Raji (cell line): ENCODE results near the gene NOL9.

Experiments used
- POLR2A ChIP-seq: IDR thresholded peaks from 2 replicates; pipeline ENCODE4 v1.6.1; 2011; ENCODE audit warnings: low read depth, low read length, control low read depth; ENCODE audit not compliant: insufficient read depth

NOL9 gene

DNA sequence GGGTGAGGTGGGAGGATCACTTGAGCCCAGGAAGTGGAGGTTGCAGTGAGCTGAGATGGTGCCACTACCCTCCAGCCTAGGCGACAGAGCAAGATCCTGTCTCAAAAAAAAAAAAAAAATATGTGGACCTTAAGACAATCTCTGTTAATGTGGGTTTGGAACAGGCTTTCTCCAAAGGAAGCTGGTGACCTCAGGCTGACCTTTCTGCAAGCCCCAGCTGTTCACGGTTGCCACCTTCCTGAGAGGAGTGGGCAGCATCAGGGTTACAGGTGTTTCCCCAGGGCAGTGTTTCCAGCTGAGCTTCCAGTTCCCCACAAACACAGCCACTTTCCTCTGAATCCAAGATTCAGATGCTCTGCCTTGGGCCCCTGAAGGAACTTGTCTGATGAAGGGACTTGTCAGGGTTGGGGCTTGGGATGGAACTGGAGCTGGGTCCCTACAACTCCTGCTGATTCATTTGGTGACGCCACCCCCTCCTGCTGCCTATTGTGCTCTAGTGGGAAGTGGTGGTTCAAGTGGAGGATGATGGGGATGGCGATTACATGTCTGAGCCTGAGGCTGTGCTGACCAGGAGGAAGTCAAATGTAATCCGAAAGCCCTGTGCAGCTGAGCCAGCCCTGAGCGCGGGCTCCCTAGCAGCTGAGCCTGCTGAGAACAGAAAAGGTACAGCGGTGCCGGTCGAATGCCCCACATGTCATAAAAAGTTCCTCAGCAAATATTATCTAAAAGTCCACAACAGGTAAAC is 27.4 kb upstream of the NOL9 start:
- 0 out of 2 replicates have a peak, but pooled peaks have one; percentile 12 for TF ChIP-seq POLR2A

DNA sequence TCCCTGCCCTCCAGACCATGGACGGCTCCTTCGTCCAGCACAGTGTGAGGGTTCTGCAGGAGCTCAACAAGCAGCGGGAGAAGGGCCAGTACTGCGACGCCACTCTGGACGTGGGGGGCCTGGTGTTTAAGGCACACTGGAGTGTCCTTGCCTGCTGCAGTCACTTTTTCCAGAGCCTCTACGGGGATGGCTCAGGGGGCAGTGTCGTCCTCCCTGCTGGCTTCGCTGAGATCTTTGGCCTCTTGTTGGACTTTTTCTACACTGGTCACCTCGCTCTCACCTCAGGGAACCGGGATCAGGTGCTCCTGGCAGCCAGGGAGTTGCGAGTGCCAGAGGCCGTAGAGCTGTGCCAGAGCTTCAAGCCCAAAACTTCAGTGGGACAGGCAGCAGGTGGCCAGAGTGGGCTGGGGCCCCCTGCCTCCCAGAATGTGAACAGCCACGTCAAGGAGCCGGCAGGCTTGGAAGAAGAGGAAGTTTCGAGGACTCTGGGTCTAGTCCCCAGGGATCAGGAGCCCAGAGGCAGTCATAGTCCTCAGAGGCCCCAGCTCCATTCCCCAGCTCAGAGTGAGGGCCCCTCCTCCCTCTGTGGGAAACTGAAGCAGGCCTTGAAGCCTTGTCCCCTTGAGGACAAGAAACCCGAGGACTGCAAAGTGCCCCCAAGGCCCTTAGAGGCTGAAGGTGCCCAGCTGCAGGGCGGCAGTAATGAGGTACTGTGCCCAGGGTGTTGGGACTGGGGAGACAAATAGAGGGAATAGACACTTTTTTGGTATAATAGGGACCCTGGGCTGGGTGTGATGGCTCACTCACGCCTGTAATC is 26.5 kb upstream of the NOL9 start:
- no peak for TF ChIP-seq POLR2A

DNA sequence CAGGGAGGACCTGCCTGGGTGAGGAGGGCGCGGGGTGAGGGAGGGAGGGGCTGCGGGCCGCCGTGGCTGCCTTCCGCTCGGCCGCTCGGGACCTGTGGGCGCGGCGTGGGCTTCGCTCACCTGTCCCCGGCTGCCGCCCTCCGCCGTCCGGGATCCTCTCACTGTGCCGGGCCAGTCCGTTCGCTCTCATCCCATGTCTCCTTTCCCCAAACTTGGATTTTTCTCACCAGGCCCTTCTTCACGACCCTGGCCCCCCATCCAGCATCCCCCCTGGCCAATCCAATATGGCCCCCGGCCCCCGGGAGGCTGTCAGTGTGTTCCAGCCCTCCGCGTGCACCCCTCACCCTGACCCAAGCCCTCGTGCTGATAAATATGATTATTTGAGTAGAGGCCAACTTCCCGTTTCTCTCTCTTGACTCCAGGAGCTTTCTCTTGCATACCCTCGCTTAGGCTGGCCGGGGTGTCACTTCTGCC is 25.8 kb upstream of the NOL9 start:
- no peak for TF ChIP-seq POLR2A

DNA sequence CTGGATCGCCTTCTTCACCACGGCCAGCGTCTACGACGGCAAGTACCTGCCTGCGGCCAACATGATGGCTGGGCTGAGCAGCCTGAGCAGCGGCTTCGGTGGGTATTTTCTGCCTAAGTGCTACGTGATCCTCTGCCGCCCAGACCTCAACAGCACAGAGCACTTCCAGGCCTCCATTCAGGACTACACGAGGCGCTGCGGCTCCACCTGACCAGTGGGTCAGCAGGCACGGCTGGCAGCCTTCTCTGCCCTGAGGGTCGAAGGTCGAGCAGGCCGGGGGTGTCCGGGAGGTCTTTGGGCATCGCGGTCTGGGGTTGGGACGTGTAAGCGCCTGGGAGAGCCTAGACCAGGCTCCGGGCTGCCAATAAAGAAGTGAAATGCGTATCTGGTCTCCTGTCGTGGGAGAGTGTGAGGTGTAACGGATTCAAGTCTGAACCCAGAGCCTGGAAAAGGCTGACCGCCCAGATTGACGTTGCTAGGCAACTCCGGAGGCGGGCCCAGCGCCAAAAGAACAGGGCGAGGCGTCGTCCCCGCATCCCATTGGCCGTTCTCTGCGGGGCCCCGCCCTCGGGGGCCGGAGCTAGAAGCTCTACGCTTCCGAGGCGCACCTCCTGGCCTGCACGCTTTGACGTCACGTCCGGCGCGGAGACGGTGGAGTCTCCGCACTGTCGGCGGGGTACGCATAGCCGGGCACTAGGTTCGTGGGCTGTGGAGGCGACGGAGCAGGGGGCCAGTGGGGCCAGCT is 25.2 kb upstream of the NOL9 start, which contains the start of gene ZBTB48:
Gene ZBTB48, plus strand, starts transcription at position 621 of the 745 bp plus-strand sequence. CDS start 616 bp downstream, outside the sequence.
- TF ChIP-seq POLR2A: peak; percentile 100

DNA sequence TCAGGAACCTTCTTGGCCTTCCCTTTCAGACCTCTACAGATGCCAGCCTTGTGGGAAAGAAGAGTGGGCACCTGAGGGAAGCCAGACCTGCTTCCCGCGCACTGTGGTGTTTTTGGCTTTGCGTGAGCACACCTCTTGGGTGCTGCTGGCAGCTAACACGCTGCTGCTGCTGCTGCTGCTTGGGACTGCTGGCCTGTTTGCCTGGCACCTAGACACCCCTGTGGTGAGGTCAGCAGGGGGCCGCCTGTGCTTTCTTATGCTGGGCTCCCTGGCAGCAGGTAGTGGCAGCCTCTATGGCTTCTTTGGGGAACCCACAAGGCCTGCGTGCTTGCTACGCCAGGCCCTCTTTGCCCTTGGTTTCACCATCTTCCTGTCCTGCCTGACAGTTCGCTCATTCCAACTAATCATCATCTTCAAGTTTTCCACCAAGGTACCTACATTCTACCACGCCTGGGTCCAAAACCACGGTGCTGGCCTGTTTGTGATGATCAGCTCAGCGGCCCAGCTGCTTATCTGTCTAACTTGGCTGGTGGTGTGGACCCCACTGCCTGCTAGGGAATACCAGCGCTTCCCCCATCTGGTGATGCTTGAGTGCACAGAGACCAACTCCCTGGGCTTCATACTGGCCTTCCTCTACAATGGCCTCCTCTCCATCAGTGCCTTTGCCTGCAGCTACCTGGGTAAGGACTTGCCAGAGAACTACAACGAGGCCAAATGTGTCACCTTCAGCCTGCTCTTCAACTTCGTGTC is 24.5 kb upstream of the NOL9 start:
- TF ChIP-seq POLR2A: no peak

DNA sequence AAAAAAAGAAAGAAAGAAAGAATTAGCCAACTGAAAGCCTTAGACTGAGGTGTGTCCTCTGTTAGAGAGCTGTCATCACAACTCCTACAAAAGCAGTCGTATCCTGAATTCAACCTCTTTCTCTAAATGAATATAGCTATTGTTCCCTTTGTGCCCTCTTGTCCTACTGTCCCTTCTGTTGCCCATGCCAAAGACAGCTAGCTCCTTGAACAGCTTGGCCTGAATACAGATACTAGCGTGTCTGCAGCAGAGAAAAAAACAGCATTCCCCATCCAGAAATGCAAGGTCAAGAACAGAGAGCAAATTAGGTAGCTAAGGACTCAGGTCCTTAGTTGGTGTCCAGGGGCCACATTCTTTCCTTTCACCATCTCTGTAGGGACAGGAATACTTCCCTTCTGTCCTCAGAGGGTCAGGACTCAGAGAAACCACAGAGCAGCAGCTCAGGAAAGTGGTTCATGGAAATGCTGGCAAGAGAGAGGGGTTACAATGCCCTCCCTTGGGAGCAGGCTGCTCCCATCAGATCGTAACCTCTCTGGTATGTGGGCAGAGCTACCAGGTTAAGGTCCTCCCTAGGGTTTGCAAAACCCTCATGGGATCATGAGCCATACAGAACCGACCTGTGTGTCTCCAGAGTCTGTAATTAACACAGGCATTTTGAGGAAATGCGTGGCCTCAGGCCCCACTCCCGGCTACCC is 23.7 kb upstream of the NOL9 start:
- TF ChIP-seq POLR2A: no peak

DNA sequence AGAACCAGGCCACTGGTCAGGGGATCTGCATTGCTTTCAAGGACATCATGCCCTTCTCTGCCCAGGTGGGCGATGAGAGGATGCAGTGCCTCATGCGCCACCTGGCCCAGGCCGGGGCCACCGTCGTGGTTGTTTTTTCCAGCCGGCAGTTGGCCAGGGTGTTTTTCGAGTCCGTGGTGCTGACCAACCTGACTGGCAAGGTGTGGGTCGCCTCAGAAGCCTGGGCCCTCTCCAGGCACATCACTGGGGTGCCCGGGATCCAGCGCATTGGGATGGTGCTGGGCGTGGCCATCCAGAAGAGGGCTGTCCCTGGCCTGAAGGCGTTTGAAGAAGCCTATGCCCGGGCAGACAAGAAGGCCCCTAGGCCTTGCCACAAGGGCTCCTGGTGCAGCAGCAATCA is 20.5 kb upstream of the NOL9 start:
- TF ChIP-seq POLR2A: no peak

DNA sequence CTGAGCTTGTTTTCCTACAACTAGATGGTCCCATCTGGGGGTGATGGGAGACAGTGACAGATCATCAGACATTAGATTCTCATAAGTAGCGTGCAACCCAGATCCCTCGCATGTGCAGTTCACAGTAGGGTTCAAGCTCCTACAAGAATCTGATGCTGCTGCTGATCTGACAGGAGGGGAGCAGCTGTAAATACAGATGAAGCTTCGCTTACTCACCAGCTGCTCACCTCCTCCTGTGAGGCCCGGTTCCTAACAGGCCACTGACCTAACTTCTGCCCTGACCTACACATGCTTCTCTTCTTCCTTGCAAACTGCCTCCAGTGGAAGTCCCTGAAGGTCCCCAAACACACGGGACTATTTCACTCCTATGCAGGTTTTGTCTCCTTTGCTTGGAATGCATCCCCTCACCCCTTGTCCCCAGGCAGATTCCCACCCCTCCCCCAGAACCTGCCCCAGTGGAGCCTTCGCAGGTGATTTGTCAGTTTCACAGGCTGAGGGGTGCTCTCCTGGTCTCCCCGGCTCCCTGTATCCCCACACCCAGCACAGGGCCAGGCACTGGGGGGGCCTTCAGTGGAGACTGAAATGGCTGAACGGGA is 19.8 kb upstream of the NOL9 start:
- no peak for TF ChIP-seq POLR2A

DNA sequence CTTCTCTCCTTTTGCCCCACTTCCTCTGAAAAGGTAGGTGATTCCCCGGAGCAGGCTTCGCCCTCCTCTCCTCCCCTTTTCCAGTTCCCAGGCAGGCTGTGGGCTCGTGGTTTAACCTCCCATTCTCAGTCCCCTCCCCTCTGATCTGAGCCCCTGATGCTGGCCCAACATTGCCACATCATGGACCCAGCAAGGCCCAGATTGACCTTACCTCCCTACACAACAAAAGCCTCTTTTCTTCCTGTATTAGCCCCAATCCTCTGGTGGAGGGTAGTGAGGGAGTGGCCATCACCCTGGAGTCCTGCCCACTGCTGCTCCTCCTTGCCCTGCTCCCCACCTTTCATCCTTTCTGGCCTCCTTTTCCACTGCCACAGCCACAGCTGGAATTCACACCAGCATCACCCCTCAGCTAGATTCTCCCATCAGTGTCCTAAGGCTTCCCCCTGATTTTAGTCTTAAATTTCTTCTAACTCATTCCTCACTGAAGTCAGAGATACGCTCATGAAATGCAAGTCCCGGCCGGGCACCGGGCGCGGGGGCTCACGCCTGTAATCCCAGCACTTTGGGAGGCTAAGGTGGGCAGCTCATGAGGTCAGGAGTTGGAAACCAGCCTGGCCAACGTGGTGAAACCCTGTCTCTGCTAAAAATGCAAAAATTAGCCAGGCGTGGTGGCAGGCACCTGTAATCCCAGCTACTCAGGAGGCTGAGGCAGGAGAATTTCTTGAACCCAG is 18.5 kb upstream of the NOL9 start:
- TF ChIP-seq POLR2A: no peak

DNA sequence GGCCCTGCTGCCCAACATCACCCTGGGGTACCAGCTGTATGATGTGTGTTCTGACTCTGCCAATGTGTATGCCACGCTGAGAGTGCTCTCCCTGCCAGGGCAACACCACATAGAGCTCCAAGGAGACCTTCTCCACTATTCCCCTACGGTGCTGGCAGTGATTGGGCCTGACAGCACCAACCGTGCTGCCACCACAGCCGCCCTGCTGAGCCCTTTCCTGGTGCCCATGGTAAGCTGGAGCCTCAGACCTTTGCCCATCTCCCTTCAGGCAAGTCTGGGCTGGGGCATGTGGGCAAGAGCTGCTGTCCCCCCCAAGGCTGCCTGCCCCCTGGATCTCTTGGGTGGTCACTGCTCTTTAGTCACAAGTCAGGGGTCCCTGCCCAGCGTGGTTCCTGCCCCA is 16.7 kb upstream of the NOL9 start:
- no peak for TF ChIP-seq POLR2A

DNA sequence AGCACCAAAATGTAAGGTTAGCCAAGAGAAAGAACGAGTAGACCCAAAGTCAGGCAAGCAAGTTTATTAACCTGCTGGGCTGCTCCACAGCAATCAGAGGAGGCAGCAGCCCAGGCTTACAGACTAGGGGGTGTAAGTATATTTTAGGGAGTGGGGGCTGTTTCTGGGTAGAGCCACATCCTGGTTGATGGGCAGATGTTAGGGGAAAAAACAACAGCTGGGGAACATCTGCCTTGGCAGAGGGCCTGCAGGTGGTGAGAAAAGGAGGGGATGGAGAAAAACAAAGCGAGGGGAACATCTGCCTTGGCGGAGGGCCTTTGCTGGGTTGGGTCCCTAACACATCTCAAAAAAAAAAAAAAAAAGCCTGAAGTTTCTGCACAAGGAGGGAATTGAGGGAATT is 15.8 kb upstream of the NOL9 start:
- TF ChIP-seq POLR2A: no peak

DNA sequence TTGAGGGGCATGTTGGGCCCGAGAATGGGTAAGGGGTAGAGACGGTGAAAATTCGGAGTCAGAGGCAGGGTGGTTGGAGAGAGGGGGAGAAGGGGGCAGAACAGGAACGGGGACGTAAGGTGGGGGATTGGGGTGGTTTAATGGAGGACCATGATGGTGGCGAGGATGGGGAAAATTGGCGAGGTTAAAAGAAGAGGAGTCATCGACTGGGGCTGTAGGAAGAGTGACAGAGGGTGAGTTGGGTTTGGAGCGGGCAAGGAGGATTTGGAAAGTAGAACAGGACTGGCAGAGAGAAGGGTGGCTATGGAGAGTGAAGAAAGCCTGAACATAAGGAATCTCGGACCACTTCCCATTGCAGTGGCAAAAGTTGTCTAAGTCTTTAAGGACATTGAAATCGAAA is 14.7 kb upstream of the NOL9 start:
- TF ChIP-seq POLR2A: no peak

DNA sequence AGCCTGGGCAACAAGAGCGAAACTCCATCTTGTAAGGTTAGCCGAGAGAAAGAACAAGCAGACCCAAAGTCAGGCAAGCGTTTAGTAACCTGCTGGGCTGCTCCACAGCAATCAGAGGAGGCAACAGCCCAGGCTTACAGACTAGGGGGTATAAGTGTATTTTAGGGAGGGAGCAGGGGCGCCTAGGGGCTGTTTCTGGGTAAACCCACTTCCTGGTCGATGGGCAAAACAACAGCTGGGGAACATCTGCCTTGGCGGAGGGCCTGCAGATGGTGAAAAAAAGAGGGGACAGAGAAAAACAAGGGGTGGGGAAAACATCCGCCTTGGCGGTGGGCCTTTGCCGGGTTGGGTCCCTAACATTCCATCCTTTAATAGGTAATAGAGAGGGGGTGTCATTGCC is 6.0 kb upstream of the NOL9 start:
- TF ChIP-seq POLR2A: no peak
